ENCODE measurements around the gene ATP9A. TPM values are rescaled to one million over a fixed set of nuclear protein-coding genes. Genes with fewer than 3 reads are reported as not detected.
A peak's percentile ranks its signal among the peaks of the same experiment; 100 is the strongest.
"Not testable (repeated sequence)": the region's sequence is repeated elsewhere in the genome, so short reads cannot be mapped to it uniquely, and the experiment has no call there.

Gene ATP9A
- polyA plus RNA-seq, 3 donors: 57.4 to 60.8 (median 58.5) TPM

DNA sequence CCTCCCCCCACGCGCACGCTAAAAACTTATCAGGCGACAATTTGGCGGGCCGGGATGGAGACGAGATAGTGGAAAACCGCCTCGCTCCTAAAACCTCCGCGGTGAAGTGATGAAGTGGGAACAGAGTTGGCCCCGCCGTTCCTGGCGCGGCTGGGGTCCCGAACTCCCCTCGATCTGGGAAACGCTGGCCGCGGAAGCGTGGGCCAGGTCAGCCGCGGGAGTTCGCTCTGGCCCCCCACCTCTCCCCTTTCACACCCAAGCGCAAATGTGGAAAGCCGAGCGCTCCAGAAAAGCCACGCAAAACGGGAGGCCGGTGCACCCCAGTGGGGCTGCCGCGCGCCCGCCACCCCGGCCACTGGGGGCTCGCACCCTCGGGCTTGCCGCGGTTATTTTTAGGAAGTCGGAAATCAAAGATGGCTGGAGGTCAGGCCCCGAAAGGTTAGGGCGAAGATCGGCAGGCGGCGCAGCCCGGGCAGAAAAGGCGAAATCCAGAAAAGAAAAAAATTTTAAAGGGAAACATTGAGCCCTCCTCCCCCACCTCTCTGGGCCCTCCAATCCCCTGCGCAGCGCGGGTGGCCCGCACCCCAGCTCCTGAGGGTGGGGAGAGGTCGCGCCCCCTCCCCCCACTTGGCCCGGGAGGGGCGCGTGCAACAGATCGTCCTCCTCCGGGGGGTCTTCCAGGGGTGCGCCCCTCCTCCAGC is 33.1 kb upstream of the ATP9A start:
- DNase-seq (ENCODE audit: extremely low read depth in 1 of 11, low read depth in 9 of 11, low spot score in 4 of 11): peak in 1 of 11 donors; percentile 15

DNA sequence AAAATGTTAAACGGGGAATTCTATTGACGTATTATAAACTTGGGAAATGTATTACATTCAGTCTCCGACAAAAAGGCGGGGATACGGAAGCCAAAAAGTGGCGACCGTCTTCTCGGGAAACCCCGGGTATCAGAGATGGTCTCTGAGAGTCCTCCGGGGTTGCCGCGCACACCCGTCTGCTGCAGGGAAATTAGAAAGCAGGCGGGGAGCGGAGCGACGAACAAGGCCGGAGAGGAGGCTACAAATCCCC is 32.6 kb upstream of the ATP9A start:
- DNase-seq (ENCODE audit: extremely low read depth in 1 of 11, low read depth in 9 of 11, low spot score in 4 of 11): peak in 1 of 11 donors; percentile 28

DNA sequence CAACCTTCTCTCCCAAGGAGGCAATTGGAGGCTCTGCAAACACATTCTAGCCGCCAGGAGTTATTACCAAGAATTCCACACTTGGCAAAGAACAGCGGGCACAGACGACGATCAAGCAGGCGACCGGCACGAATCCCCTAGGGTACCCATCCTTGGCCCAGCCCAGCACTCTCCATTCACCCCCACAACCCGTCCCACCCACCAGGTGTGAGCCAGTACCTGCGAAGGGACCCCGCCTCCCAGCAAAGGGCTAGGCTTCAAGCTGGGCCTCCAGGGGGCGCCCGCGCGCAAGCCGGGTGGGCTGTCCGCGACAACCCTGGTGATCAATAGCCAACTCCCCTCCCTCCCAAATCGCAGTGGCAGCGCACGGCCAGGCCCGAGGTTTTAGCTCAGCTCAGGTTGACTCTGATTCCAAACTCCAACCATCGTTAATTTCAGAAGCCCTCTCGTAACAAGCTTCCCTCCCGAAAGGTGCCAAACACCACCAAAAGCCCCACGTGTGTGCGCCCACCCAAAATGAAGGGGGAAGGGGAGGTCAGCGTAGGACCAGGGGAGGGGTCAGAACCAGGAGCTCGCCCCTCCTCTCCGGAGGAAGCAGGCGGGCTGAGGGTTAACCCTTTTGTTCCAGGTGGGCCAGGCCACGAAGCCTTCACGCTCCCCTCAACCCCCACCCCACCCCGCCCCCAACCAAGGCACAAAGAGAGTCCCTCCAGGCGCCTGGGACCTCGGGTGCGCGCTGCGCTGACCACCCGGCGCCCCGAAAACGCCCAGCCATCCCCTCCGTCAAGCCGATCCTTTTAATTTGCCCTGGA is 32.1 kb upstream of the ATP9A start:
- DNase-seq (ENCODE audit: extremely low read depth in 1 of 11, low read depth in 9 of 11, low spot score in 4 of 11): peak in 10 of 11 donors; percentile 53 to 78 (median 71)

DNA sequence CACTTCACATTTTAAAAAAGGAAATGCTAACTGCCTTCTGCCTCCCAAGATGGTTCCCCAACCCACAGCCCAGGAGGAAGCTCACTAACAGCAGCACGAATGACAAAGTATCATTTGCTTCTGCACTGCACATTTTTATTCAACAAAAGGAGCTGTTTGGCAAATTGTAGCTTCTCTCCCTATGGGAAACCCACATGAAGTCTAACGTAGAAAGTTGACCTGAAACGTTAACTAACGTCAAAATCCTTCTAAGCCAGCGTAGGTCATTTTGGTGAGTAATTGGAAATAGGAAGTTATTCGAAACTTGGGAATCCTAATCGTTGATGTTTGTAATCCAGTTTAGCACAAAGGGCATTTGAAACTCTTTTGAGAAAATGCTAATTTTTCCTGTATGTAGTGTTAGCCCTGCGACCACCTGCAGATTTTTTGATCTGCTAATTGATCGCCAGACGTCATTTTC is 31.2 kb upstream of the ATP9A start:
- DNase-seq (ENCODE audit: extremely low read depth in 1 of 11, low read depth in 9 of 11, low spot score in 4 of 11): no peak

DNA sequence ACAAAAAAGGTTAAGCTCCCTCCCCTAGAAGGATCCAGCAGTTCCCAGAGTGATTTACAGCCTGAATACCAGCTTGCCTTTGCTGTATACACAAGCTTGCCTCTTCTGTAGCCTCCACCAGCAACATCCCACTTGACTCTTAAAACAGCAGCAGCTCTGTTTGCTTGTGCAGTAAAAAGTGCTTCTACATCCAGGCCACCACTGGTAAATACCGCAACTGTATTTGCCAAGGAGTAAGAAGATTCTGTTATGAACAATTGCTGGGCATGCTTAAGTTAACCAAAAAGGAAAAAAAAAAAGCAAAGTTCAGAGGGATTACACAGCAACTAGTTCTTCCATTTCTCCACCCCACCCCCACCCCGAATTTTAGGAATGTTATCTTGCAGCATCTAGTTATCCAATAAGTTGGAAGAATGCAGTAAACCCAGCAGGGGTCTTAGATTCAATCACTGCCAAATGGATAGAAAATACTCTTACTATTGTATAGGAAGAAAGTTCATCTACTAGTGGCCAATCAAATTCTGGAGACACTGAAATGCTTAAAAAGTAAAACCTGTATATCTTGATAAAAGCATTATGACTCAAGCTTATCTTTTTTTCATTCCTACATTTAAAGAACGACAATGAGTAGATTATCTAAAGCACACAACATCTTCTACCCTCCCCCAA is 29.3 kb upstream of the ATP9A start:
- no peak for DNase-seq (ENCODE audit: extremely low read depth in 1 of 11, low read depth in 9 of 11, low spot score in 4 of 11)

DNA sequence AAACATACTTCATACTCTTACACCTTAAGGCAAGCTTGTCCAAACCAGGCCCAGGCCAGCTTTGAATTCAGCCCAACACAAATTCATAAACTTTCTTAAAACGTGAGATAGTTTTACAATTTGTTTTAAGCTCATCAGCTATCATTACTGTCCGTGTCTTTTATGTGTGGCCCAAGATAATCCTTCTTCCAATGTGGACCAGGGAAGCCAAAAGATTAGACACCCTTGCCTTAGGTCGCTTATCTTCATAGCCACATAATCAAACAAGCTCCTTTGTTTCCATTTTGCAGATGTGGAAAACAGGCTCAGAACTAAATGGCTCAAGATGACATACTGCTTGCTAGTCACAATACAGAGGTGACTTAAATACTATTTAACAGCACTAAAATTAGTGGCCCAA is 28.1 kb upstream of the ATP9A start:
- no peak for DNase-seq (ENCODE audit: extremely low read depth in 1 of 11, low read depth in 9 of 11, low spot score in 4 of 11)

DNA sequence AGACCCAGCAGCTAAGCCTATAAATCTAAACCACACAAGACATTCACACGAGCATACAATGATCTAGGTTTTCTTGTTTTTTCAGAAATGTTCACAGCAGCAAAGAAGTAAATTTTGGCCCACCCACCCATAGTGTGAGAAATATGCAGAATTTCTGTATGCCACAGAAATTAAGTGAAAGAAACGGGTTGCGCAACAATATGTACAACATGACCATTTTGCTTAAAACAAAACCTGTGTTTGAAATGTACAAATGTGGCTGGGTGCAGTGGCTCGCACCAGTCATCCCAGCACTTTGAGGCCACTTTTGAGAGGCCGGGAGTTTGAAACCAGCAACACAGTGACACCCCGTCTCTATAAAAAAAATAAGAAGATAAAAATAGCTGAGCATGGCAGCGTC is 24.8 kb upstream of the ATP9A start:
- DNase-seq (ENCODE audit: extremely low read depth in 1 of 11, low read depth in 9 of 11, low spot score in 4 of 11): no peak

DNA sequence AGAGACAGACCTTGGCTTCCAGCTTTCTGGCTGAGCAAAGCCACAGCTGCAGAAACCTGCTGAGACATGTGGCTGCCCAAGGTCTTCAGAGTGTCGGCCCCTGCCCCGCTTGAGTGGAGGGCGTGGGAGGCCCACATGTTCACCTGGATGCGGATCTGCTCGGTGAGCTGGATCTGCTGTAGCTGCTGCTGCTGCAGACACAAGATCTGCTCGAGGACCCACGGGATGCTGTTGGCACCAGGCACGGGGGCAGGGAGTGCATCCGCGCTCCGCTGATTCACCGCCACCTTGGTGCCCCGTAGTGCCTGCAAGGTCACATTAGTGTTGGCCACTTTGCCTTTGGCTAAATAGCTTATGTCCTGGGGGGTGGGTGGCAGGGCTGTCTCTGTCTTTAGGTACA is 23.4 kb upstream of the ATP9A start:
- DNase-seq (ENCODE audit: extremely low read depth in 1 of 11, low read depth in 9 of 11, low spot score in 4 of 11): no peak

DNA sequence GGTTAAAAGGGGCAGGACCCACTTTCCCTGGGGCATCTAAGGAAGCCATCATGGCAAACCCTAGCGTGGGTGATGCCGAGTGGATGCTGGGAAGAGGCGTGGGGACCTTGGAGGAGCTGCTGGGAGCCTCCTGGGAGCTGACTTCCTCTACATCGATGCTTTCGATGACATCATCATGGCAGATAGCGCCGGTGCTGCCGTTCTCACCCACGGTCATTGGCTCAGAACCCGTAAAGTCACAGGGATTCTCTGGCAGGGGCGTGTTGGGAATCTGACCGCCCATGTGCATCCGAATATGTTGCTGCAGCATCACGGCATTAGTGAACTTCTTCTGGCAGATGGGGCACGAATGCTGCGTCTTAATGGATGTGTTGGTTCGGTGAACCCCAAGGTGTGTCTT is 22.1 kb upstream of the ATP9A start:
- no peak for DNase-seq (ENCODE audit: extremely low read depth in 1 of 11, low read depth in 9 of 11, low spot score in 4 of 11)

DNA sequence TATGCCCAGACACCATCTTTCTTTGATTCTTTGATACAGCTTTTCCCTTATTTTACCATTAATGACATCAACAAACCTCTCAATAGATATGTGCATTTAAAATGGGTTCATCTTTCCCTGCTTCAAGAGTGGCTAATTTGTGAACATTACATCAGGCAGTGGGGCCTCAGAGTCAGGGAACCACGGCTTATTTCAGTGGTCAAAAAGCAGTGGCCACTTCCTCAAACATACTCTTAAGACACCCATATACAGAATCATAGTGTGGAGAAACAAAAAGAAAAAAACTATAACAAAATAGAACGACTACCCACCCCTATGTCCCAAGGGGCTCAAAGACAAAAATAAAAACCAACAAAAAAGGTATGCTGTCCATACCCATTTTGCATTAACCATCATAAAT is 21.2 kb upstream of the ATP9A start:
- DNase-seq (ENCODE audit: extremely low read depth in 1 of 11, low read depth in 9 of 11, low spot score in 4 of 11): no peak

DNA sequence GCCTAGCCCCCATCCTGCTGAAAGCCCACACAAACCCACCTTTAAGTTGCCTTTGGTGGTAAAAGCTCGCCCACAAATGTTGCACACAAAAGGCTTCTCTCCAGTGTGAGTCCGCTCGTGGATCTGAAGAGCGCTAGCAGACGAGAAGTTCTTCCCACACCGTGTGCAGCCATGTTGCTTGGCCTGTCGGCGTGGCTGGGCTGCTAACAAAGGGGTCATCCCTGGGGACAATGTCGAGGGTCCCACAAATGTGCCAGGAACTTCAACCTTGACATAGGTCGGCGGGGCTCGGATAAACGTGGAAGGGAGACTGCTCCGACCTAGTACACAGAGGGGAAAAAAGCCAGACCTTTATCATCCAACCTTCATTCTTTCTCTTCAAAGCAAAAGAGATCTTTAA is 20.6 kb upstream of the ATP9A start:
- no peak for DNase-seq (ENCODE audit: extremely low read depth in 1 of 11, low read depth in 9 of 11, low spot score in 4 of 11)

DNA sequence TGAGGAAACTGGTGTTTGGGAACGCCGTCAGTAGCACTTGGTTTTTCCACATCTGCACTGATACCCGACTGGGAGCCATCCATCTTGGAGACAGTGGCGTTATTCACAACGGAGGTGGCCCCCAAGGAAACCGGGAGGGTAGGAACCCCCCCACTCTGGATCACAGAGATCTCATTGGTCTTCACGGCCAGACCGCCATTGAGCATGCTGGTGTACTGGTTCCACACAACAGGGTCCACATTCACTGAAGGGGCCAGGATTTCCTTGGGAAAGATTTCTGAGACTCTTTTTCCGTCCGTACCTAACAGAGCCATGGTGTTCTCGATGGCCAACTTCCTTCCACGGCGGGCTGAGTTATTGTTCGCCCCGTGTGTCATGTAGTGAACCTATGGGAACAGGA is 16.1 kb upstream of the ATP9A start:
- no peak for DNase-seq (ENCODE audit: extremely low read depth in 1 of 11, low read depth in 9 of 11, low spot score in 4 of 11)

DNA sequence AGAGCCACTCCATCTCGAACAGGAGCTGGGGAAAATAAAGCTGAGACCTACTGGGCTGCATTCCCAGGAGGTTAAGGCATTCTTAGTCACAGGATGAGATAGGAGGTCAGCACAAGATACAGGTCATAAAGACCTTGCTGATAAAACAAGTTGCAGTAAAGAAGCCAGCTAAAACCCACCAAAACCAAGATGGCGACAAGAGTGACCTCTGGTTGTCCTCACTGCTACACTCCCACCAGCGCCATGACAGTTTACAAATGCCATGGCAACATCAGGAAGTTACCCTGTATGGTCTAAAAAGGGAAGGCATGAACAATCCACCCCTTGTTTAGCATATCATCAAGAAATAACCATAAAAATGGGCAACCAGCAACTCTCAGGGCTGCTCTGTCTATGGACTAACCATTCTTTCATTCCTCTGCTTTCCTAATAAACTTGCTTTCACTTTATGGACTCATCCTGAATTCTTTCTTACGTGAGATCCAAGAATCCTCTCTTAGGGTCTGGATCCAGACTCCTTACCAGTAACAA is 10.1 kb upstream of the ATP9A start:
- DNase-seq (ENCODE audit: extremely low read depth in 1 of 11, low read depth in 9 of 11, low spot score in 4 of 11): not testable (repeated sequence)

DNA sequence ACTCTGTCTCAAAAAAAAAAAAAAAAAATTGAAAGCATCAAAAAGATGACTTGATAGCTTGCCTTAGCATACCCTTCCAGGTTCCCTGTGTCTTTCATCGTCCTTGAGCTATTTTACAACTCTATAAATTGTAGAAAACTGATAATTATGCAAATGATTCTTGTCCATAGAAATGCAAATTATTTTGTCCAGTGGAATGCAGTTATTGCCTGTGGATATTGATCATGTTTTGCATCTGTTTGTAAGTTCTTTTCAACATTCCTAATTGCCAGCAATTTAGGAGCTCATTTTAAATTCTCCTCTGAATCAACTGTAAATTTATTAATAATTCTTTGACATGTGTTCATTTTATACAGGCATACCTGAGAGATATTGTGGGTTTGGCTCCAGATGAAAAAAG is 7.1 kb upstream of the ATP9A start:
- no peak for DNase-seq (ENCODE audit: extremely low read depth in 1 of 11, low read depth in 9 of 11, low spot score in 4 of 11)

DNA sequence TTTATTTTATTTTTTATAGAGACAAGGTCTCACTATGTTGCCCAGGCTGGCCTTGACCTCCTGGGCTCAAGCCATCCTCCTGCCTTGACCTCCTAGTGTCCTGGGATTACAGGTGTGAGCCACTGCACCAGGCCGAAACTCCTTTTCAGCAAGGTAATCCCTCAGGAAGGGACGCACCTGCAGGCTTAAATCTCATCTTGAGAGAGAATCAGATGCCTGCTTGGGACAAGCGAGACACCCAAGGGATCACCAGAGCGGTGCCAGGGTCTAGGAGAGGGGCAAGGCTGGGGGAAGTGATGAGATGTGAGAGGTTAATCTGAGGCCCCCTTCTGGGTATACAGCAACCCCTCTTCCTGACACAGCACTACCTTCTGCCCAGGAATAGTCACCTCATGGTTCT is 4.0 kb upstream of the ATP9A start:
- DNase-seq (ENCODE audit: extremely low read depth in 1 of 11, low read depth in 9 of 11, low spot score in 4 of 11): no peak

DNA sequence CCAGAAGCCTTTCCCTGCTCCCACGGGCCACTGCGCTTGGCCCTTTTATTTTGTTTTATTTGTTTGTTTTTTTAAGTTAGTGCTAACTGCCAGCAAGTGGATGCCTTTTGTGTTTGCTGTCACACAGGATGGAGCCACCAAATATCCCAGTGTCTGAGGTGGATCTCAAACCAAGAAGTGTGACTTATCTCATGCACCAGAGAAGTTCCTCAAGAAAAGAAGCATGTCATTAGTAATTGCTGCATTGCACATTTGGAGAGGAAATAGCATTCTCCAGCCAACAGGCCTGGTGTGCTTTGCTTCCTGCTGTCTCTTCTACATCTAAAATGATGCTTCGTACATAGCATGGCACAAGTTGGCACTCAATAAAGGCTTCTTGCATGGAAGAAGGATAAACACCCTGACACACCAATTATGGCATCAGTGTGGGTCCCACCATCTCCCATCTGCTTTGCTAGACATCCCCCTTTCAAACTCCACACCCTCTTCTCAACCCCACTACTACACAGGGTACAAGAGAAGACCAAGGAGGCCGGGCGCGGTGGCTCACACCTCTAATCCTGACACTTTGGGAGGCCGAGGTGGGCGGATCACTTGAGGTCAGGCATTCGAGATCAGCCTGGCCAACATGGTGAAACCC is 1.9 kb upstream of the ATP9A start:
- DNase-seq (ENCODE audit: extremely low read depth in 1 of 11, low read depth in 9 of 11, low spot score in 4 of 11): no peak

DNA sequence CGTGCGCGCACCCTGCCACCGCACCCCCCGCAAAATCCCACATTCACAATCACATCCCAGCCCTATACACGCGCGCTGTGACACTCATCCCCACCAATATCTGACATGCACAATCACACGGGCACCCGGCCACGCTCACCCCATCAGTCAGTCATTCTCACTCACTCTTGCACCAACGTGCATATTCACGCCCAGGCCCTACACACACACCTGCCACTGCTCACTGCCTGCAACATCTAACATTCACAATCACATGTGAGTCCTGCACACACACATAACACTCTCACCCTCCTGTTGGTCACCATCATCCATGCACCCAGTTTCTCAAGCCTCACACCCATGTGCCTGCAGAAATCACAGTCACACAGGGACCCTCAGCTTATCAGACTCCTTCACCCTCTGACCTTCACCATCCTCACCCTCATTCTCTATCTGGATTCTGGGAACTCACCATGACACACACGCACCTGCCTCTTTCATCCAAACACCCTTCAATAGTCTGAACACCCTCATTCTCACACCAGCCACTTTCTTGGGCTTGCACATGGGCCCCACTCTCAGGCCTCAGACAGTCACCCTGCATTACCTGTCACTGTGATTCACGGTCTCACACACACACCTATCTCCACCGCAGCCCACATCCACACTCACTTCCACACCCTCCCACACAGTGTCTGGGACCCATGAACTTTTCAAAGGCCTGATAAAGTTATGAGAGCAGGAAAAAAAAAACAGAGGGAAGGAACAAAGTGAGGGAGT is 748 bp upstream of the ATP9A start:
- DNase-seq (ENCODE audit: extremely low read depth in 1 of 11, low read depth in 9 of 11, low spot score in 4 of 11): no peak

DNA sequence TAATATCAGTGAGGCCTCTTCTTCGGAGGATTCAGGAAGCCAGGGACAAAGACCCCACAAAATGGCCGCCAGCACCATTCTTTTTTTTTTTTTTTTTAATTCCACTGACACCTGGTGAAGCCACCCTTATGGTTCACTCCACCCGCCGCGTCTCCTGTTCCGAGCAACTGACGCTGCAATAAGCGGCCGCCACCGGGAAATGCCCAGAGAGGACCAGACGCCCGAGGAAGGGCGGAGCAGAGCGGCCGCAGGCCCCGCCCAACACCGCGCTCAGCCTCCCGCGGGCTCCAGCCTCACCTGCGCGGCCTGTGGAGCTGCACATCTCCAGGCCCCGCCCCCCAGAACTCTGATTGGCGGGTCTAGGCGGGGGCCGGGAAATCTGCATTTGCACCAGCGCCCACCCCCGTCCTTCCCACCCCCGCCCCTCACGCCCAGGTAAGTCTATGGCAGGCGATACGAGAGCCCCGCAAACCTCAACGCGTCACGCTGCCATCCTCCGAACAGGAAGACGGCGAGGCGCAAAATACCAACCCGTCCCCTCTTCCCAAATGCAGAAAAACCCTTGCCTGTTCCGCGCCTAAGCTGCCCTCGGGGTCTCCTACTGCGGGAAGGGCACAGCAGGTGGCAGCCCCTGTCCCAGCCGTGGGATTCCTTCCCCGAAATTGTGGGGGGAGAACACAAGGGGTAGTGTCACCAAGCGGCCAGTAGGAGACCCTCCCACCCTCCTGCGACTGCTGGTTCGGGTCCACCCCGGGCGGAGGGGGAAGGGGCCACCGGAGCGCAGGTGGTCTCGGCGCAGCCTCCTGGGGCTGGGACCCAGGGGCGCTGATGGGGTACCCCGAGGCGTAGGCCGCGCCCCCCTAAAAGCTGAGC is 960 bp downstream of the ATP9A start:
- DNase-seq (ENCODE audit: extremely low read depth in 1 of 11, low read depth in 9 of 11, low spot score in 4 of 11): peak in 7 of 11 donors; percentile 64 to 80 (median 68)

Measured in renal cortex interstitium (tissue), 11 donors.